T-helper 1 cell treated with Interleukin-12 subunit alpha and Interleukin-12 subunit beta and Interleukin-4 antibody, amounts not matched to agents 30 ng/mL and 1 ng/mL, for 36 hours (primary cell): ENCODE results near the gene FANCB. TPM values are rescaled to one million over a fixed set of nuclear protein-coding genes. Genes with fewer than 3 reads are reported as not detected.

Experiments used
- intact Hi-C: fragments of 100-400 bp; cut with micrococcal nuclease; formaldehyde crosslinking; loops from one replicate; pipeline ENCODE4 v1.15.1; 2024
- total RNA-seq: library from RNA; stranded (reverse); gene quantifications from 2 replicates; pipeline ENCODE4 v1.2.3, GENCODE V29; 2022

The FANCB gene
- 9.9 and 11.2 TPM in 2 replicates for total RNA-seq

GRCh38 chrX:14872851-14873675 lies at the start of gene FANCB, which contains the start of gene MOSPD2:
TSS of gene FANCB (minus strand) at chrX:14873069. CDS start at chrX:14865510, 7,559 bp downstream.
TSS of gene MOSPD2 (plus strand) at chrX:14873421. CDS start at chrX:14873529, 108 bp downstream.
- intact Hi-C loops: loop anchor here (1.0 to 10.0 kb wide), 13 partner anchors 26 to 1849 kb away; partner anchors contain the start of genes AP1S2, CA5B, GEMIN8 and OFD1

GRCh38 chrX:14922437-14922836 lies 49.6 kb upstream of the FANCB start:
- intact Hi-C loops: no loop called here

GRCh38 chrX:14920196-14920595 lies 47.3 kb upstream of the FANCB start:
- intact Hi-C loops: no loop called here

GRCh38 chrX:14919407-14919806 lies 46.5 kb upstream of the FANCB start:
- intact Hi-C loops: no loop called here

- intact Hi-C loops: no loop called here
Observed at GRCh38 chrX:14916017-14916674, 43.3 kb upstream of the FANCB start.

- intact Hi-C loops: no loop called here
Observed at GRCh38 chrX:14915596-14915995, 42.7 kb upstream of the FANCB start.

GRCh38 chrX:14913241-14913640 lies 40.4 kb upstream of the FANCB start:
- intact Hi-C loops: no loop called here

- intact Hi-C loops: loop anchor here (5.0 kb wide), 1 partner anchor 298 kb away; no protein-coding TSS in a partner anchor
Observed at GRCh38 chrX:14903891-14904290, 31.0 kb upstream of the FANCB start.

- intact Hi-C loops: loop anchor here (5.0 kb wide), 1 partner anchor 300 kb away; no protein-coding TSS in a partner anchor
Observed at GRCh38 chrX:14902537-14902936, 29.7 kb upstream of the FANCB start.

- intact Hi-C loops: loop anchor here (1.0 to 10.0 kb wide), 3 partner anchors 26 to 303 kb away; partner anchors contain the start of genes FANCB and MOSPD2
Observed at GRCh38 chrX:14899607-14900006, 26.7 kb upstream of the FANCB start.

GRCh38 chrX:14897042-14897441 lies 24.2 kb upstream of the FANCB start:
- intact Hi-C loops: loop anchor here (10.0 kb wide), 1 partner anchor 128 kb away; no protein-coding TSS in a partner anchor

- intact Hi-C loops: loop anchor here (10.0 kb wide), 1 partner anchor 129 kb away; no protein-coding TSS in a partner anchor
Observed at GRCh38 chrX:14896273-14896672, 23.4 kb upstream of the FANCB start.

GRCh38 chrX:14886252-14886651 lies 13.4 kb upstream of the FANCB start:
- intact Hi-C loops: no loop called here

GRCh38 chrX:14884714-14885113 lies 11.8 kb upstream of the FANCB start:
- intact Hi-C loops: no loop called here

GRCh38 chrX:14883826-14884225 lies 11.0 kb upstream of the FANCB start:
- intact Hi-C loops: no loop called here

- intact Hi-C loops: loop anchor here (10.0 kb wide), 3 partner anchors 369 to 1141 kb away; partner anchors contain the start of genes AP1S2, OFD1 and TRAPPC2
Observed at GRCh38 chrX:14875624-14876023, 2.8 kb upstream of the FANCB start.

- intact Hi-C loops: loop anchor here (1.0 to 10.0 kb wide), 13 partner anchors 26 to 1849 kb away; partner anchors contain the start of genes AP1S2, CA5B, GEMIN8 and OFD1
Observed at GRCh38 chrX:14873676-14874049, 794 bp upstream of the FANCB start.

- intact Hi-C loops: loop anchor here (2.0 to 10.0 kb wide), 7 partner anchors 270 to 1850 kb away; partner anchors contain the start of genes AP1S2, CA5B, GEMIN8 and OFD1
Observed at GRCh38 chrX:14872355-14872754, 514 bp downstream of the FANCB start.

- intact Hi-C loops: loop anchor here (2.0 to 10.0 kb wide), 7 partner anchors 271 to 1851 kb away; partner anchors contain the start of genes AP1S2, CA5B, GEMIN8 and OFD1
Observed at GRCh38 chrX:14871767-14872166, 1.1 kb downstream of the FANCB start.

GRCh38 chrX:14865201-14865600 lies 7.7 kb downstream of the FANCB start:
- intact Hi-C loops: no loop called here

- intact Hi-C loops: no loop called here
Observed at GRCh38 chrX:14864631-14865030, 8.2 kb downstream of the FANCB start.

- intact Hi-C loops: no loop called here
Observed at GRCh38 chrX:14851526-14851925, 21.3 kb downstream of the FANCB start.
